Measurements from ENCODE around the gene PRR29.

The PRR29 gene

GRCh38 chr17:64048805-64049204, 50.7 kb downstream of the PRR29 start:
- DNase-seq = no peak

- DNase-seq = no peak
These were observed 53.0 kb downstream of the PRR29 start for GRCh38 chr17:64051153-64051552.

- no peak for DNase-seq
These were observed 55.0 kb downstream of the PRR29 start for GRCh38 chr17:64053101-64053500.
